Activated naive CD8-positive, alpha-beta T cell treated with anti-CD3 and anti-CD28 coated beads for 36 hours (primary cell): ENCODE results near the gene CD160. TPM values are rescaled to one million over a fixed set of nuclear protein-coding genes. Genes with fewer than 3 reads are reported as not detected.
"Not testable (repeated sequence)": the region's sequence is repeated elsewhere in the genome, so short reads cannot be mapped to it uniquely, and the experiment has no call there.

Experiments
- DNase-seq: peaks from one replicate; pipeline ENCODE4 v3.0.0; 2021
- H3K27ac Mint-ChIP-seq: one replicate; pipeline ENCODE4 v1.8.0; 2022; ENCODE audit warnings: mild to moderate bottlenecking, moderate library complexity, mixed read lengths
- H3K27me3 Mint-ChIP-seq: one replicate; pipeline ENCODE4 v1.8.0; 2022; ENCODE audit warnings: mild to moderate bottlenecking, mixed read lengths
- H3K36me3 Mint-ChIP-seq: one replicate; pipeline ENCODE4 v1.8.0; 2021; ENCODE audit warnings: mild to moderate bottlenecking, mixed read lengths
- H3K4me1 Mint-ChIP-seq: one replicate; pipeline ENCODE4 v1.8.0; 2021; ENCODE audit warnings: mixed read lengths
- H3K4me3 Mint-ChIP-seq: one replicate; pipeline ENCODE4 v1.8.0; 2022; ENCODE audit warnings: mild to moderate bottlenecking, moderate library complexity, mixed read lengths
- H3K9me3 Mint-ChIP-seq: one replicate; pipeline ENCODE4 v1.8.0; 2022; ENCODE audit warnings: mixed read lengths
- total RNA-seq, 2 experiments: library from RNA; stranded (reverse); gene quantifications; one replicate each; pipeline ENCODE4 v1.2.3, GENCODE V29; 2021

The CD160 gene
- total RNA-seq, 2 experiments from 2014 or later, result 14.2 to 14.4 TPM

- no peaks in the 10 kb centered on the region for H3K36me3 Mint-ChIP-seq
- no peak for DNase-seq
- no peak overlapping the region for H3K4me3 Mint-ChIP-seq
- H3K4me1 Mint-ChIP-seq, result no peaks in the 10 kb centered on the region
- no peaks in the 10 kb centered on the region for H3K9me3 Mint-ChIP-seq
- H3K27me3 Mint-ChIP-seq, result no peaks in the 10 kb centered on the region
- no peak overlapping the region for H3K27ac Mint-ChIP-seq
Observed at GRCh38 chr1:145702052-145702451, 17.2 kb upstream of the CD160 start.

- Mint-ChIP-seq H3K27me3 (no peaks in the 10 kb centered on the region), H3K36me3 (no peaks in the 10 kb centered on the region), H3K4me1 (no peaks in the 10 kb centered on the region), H3K9me3 (no peaks in the 10 kb centered on the region), H3K4me3 (no peak overlapping the region), H3K27ac (no peak overlapping the region)
- DNase-seq, result no peak
Observed at GRCh38 chr1:145702826-145703225, 16.5 kb upstream of the CD160 start.

GRCh38 chr1:145705622-145706021 is 13.7 kb upstream of the CD160 start:
- no peaks in the 10 kb centered on the region for H3K36me3 Mint-ChIP-seq
- H3K27ac Mint-ChIP-seq, result no peak overlapping the region
- H3K9me3 Mint-ChIP-seq, result no peaks in the 10 kb centered on the region
- no peaks in the 10 kb centered on the region for H3K27me3 Mint-ChIP-seq
- H3K4me3 Mint-ChIP-seq, result no peak overlapping the region
- no peaks in the 10 kb centered on the region for H3K4me1 Mint-ChIP-seq
- DNase-seq, result no peak

GRCh38 chr1:145706086-145706664 is 13.1 kb upstream of the CD160 start:
- DNase-seq, result no peak
- Mint-ChIP-seq H3K36me3 (no peaks in the 10 kb centered on the region), H3K9me3 (no peaks in the 10 kb centered on the region), H3K4me3 (no peak overlapping the region), H3K4me1 (no peaks in the 10 kb centered on the region), H3K27me3 (no peaks in the 10 kb centered on the region), H3K27ac (no peak overlapping the region)

GRCh38 chr1:145707183-145707867 is 12.0 kb upstream of the CD160 start, which contains the start of gene PDZK1:
TSS of gene PDZK1 (minus strand) at chr1:145707368. CDS start at chr1:145688021, 19,347 bp downstream.
- H3K27ac Mint-ChIP-seq, result no peak within 1 kb of the TSS
- no peak for DNase-seq
- no peaks in the 10 kb centered on the region for H3K36me3 Mint-ChIP-seq
- no peaks in the 10 kb centered on the region for H3K9me3 Mint-ChIP-seq
- H3K4me3 Mint-ChIP-seq, result no peak within 1 kb of the TSS
- H3K27me3 Mint-ChIP-seq, result no peaks in the 10 kb centered on the region
- no peaks in the 10 kb centered on the region for H3K4me1 Mint-ChIP-seq

- no peak for DNase-seq
- Mint-ChIP-seq H3K9me3 (no peaks in the 10 kb centered on the region), H3K36me3 (no peaks in the 10 kb centered on the region), H3K4me3 (no peak overlapping the region), H3K4me1 (no peaks in the 10 kb centered on the region), H3K27me3 (no peaks in the 10 kb centered on the region), H3K27ac (no peak overlapping the region)
Observed at GRCh38 chr1:145708063-145708462, 11.2 kb upstream of the CD160 start.

GRCh38 chr1:145710291-145711027 is 8.8 kb upstream of the CD160 start:
- no peaks in the 10 kb centered on the region for H3K4me1 Mint-ChIP-seq
- DNase-seq, result no peak
- H3K4me3 Mint-ChIP-seq, result no peak overlapping the region
- no peaks in the 10 kb centered on the region for H3K9me3 Mint-ChIP-seq
- no peak overlapping the region for H3K27ac Mint-ChIP-seq
- H3K36me3 Mint-ChIP-seq, result no peaks in the 10 kb centered on the region
- no peaks in the 10 kb centered on the region for H3K27me3 Mint-ChIP-seq

- no peaks in the 10 kb centered on the region for H3K4me1 Mint-ChIP-seq
- DNase-seq, result no peak
- no peaks in the 10 kb centered on the region for H3K36me3 Mint-ChIP-seq
- H3K27ac Mint-ChIP-seq, result no peak overlapping the region
- H3K9me3 Mint-ChIP-seq, result no peaks in the 10 kb centered on the region
- H3K27me3 Mint-ChIP-seq, result no peaks in the 10 kb centered on the region
- H3K4me3 Mint-ChIP-seq, result no peak overlapping the region
Observed at GRCh38 chr1:145711213-145711651, 8.1 kb upstream of the CD160 start.

GRCh38 chr1:145714524-145715111 is 4.7 kb upstream of the CD160 start:
- Mint-ChIP-seq H3K4me3 (no peak overlapping the region), H3K9me3 (no peaks in the 10 kb centered on the region), H3K36me3 (no peaks in the 10 kb centered on the region), H3K27ac (no peak overlapping the region), H3K4me1 (peaks cover 8% of the 10 kb centered on the region), H3K27me3 (no peaks in the 10 kb centered on the region)
- no peak for DNase-seq

- no peak overlapping the region for H3K27ac Mint-ChIP-seq
- no peak for DNase-seq
- no peak overlapping the region for H3K4me3 Mint-ChIP-seq
- H3K27me3 Mint-ChIP-seq, result peaks cover 9% of the 10 kb centered on the region
- H3K9me3 Mint-ChIP-seq, result no peaks in the 10 kb centered on the region
- H3K4me1 Mint-ChIP-seq, result peaks cover 22% of the 10 kb centered on the region
- H3K36me3 Mint-ChIP-seq, result no peaks in the 10 kb centered on the region
Observed at GRCh38 chr1:145716641-145717345, 2.5 kb upstream of the CD160 start.

- no peak overlapping the region for H3K4me3 Mint-ChIP-seq
- DNase-seq, result no peak
- H3K27ac Mint-ChIP-seq, result no peak overlapping the region
- peaks cover 22% of the 10 kb centered on the region for H3K4me1 Mint-ChIP-seq
- peaks cover 16% of the 10 kb centered on the region for H3K27me3 Mint-ChIP-seq
- H3K36me3 Mint-ChIP-seq, result no peaks in the 10 kb centered on the region
- no peaks in the 10 kb centered on the region for H3K9me3 Mint-ChIP-seq
Observed at GRCh38 chr1:145717833-145718232, 1.5 kb upstream of the CD160 start.

GRCh38 chr1:145718465-145718864 is 834 bp upstream of the CD160 start:
- not testable (repeated sequence) for H3K27ac Mint-ChIP-seq, H3K36me3 Mint-ChIP-seq, DNase-seq, H3K4me3 Mint-ChIP-seq, H3K9me3 Mint-ChIP-seq
- Mint-ChIP-seq H3K27me3 (peaks cover 18% of the 10 kb centered on the region), H3K4me1 (peaks cover 22% of the 10 kb centered on the region)

- no peak overlapping the region for H3K27ac Mint-ChIP-seq
- H3K9me3 Mint-ChIP-seq, result no peaks in the 10 kb centered on the region
- no peak for DNase-seq
- H3K4me1 Mint-ChIP-seq, result peaks cover 22% of the 10 kb centered on the region
- peaks cover 18% of the 10 kb centered on the region for H3K27me3 Mint-ChIP-seq
- peak overlapping the region; percentile 78 for H3K4me3 Mint-ChIP-seq
- no peaks in the 10 kb centered on the region for H3K36me3 Mint-ChIP-seq
Observed at GRCh38 chr1:145720556-145720877, 1.2 kb downstream of the CD160 start.

- H3K27ac Mint-ChIP-seq, result peak overlapping the region; percentile 44
- H3K4me1 Mint-ChIP-seq, result peaks cover 22% of the 10 kb centered on the region
- no peaks in the 10 kb centered on the region for H3K9me3 Mint-ChIP-seq
- peaks cover 18% of the 10 kb centered on the region for H3K27me3 Mint-ChIP-seq
- DNase-seq, result peak; percentile 72
- no peaks in the 10 kb centered on the region for H3K36me3 Mint-ChIP-seq
- peak overlapping the region; percentile 78 for H3K4me3 Mint-ChIP-seq
Observed at GRCh38 chr1:145720878-145721671, 1.8 kb downstream of the CD160 start.
